Neural crest cell (in vitro differentiated cells): ENCODE measurements around the gene RAPGEF2. TPM values are rescaled to one million over a fixed set of nuclear protein-coding genes. Genes with fewer than 3 reads are reported as not detected.

Experiments
- DNase-seq: peaks from one replicate; pipeline ENCODE4 v3.0.0; 2021; ENCODE audit warnings: low read depth, mixed read lengths, low spot score
- H3K27ac Mint-ChIP-seq: one replicate; pipeline ENCODE4 v1.8.0; 2021; ENCODE audit warnings: mild to moderate bottlenecking, mixed read lengths; ENCODE audit not compliant: unreplicated experiment
- H3K27me3 Mint-ChIP-seq: 2 replicates; pipeline ENCODE4 v1.8.0; 2021; ENCODE audit warnings: low read depth, mild to moderate bottlenecking, mixed read lengths
- H3K36me3 Mint-ChIP-seq: 2 replicates; pipeline ENCODE4 v1.8.0; 2021; ENCODE audit warnings: low read depth, mild to moderate bottlenecking, mixed read lengths
- H3K4me1 Mint-ChIP-seq: 2 replicates; pipeline ENCODE4 v1.8.0; 2021; ENCODE audit warnings: mixed read lengths
- H3K4me3 Mint-ChIP-seq: one replicate; pipeline ENCODE4 v1.8.0; 2021; ENCODE audit warnings: mild to moderate bottlenecking, mixed read lengths
- H3K9me3 Mint-ChIP-seq: 2 replicates; pipeline ENCODE4 v1.8.0; 2021; ENCODE audit warnings: mixed read lengths
- CTCF ChIP-seq: fragments of 200-600 bp; sonication (generic); conservative IDR thresholded peaks from 2 replicates; pipeline ENCODE4 v1.5.0; 2021; ENCODE audit warnings: antibody characterized with exemption, mild to moderate bottlenecking
- total RNA-seq: library from RNA; stranded (reverse); gene quantifications from 2 replicates; pipeline ENCODE4 v1.2.1, GENCODE V29; 2021

The RAPGEF2 gene
- total RNA-seq, 1 donor from 2014 or later = 44.2 TPM

- Mint-ChIP-seq H3K36me3 (no peaks in the 10 kb centered on the region), H3K4me3 (no peak overlapping the region), H3K4me1 (no peaks in the 10 kb centered on the region), H3K27me3 (no peaks in the 10 kb centered on the region), H3K27ac (no peak overlapping the region), H3K9me3 (no peaks in the 10 kb centered on the region)
- no peak for DNase-seq
- TF ChIP-seq CTCF = no peak
Measured at GRCh38 chr4:159141193-159141592, 38.3 kb downstream of the RAPGEF2 start.

- H3K27ac Mint-ChIP-seq = no peak overlapping the region
- DNase-seq = no peak
- H3K36me3 Mint-ChIP-seq = no peaks in the 10 kb centered on the region
- H3K9me3 Mint-ChIP-seq = no peaks in the 10 kb centered on the region
- H3K27me3 Mint-ChIP-seq = no peaks in the 10 kb centered on the region
- H3K4me1 Mint-ChIP-seq = no peaks in the 10 kb centered on the region
- TF ChIP-seq CTCF = no peak
- H3K4me3 Mint-ChIP-seq = no peak overlapping the region
Measured at GRCh38 chr4:159142241-159142640, 39.4 kb downstream of the RAPGEF2 start.

GRCh38 chr4:159142681-159143384 lies 40.0 kb downstream of the RAPGEF2 start:
- DNase-seq = no peak
- no peaks in the 10 kb centered on the region for H3K9me3 Mint-ChIP-seq
- TF ChIP-seq CTCF = no peak
- no peaks in the 10 kb centered on the region for H3K36me3 Mint-ChIP-seq
- H3K4me1 Mint-ChIP-seq = no peaks in the 10 kb centered on the region
- H3K27ac Mint-ChIP-seq = no peak overlapping the region
- no peak overlapping the region for H3K4me3 Mint-ChIP-seq
- H3K27me3 Mint-ChIP-seq = no peaks in the 10 kb centered on the region

- H3K27me3 Mint-ChIP-seq = no peaks in the 10 kb centered on the region
- no peak overlapping the region for H3K4me3 Mint-ChIP-seq
- DNase-seq = no peak
- H3K36me3 Mint-ChIP-seq = no peaks in the 10 kb centered on the region
- no peaks in the 10 kb centered on the region for H3K4me1 Mint-ChIP-seq
- H3K27ac Mint-ChIP-seq = no peak overlapping the region
- H3K9me3 Mint-ChIP-seq = no peaks in the 10 kb centered on the region
- no peak for TF ChIP-seq CTCF
Measured at GRCh38 chr4:159143687-159144086, 40.8 kb downstream of the RAPGEF2 start.

GRCh38 chr4:159144112-159144694 lies 41.3 kb downstream of the RAPGEF2 start:
- no peak for TF ChIP-seq CTCF
- DNase-seq = no peak
- H3K27me3 Mint-ChIP-seq = no peaks in the 10 kb centered on the region
- H3K9me3 Mint-ChIP-seq = no peaks in the 10 kb centered on the region
- no peak overlapping the region for H3K27ac Mint-ChIP-seq
- no peaks in the 10 kb centered on the region for H3K4me1 Mint-ChIP-seq
- H3K4me3 Mint-ChIP-seq = no peak overlapping the region
- H3K36me3 Mint-ChIP-seq = no peaks in the 10 kb centered on the region
